Nephron progenitor cell (in vitro differentiated cells): ENCODE measurements around the gene HIRA.

Experiments
- DNase-seq: peaks from one replicate; pipeline ENCODE4 v3.0.0; 2021
- H3K27ac Mint-ChIP-seq: 2 replicates; pipeline ENCODE4 v1.8.0; 2021; ENCODE audit warnings: mild to moderate bottlenecking, moderate library complexity, mixed read lengths
- H3K27me3 Mint-ChIP-seq: 2 replicates; pipeline ENCODE4 v1.8.0; 2021; ENCODE audit warnings: mild to moderate bottlenecking, low read depth, mixed read lengths; ENCODE audit not compliant: poor library complexity
- H3K36me3 Mint-ChIP-seq: 2 replicates; pipeline ENCODE4 v1.8.0; 2021; ENCODE audit warnings: low read depth, mixed read lengths
- H3K4me1 Mint-ChIP-seq: 2 replicates; pipeline ENCODE4 v1.8.0; 2021; ENCODE audit warnings: mixed read lengths
- H3K4me3 Mint-ChIP-seq: 2 replicates; pipeline ENCODE4 v1.8.0; 2021; ENCODE audit warnings: mild to moderate bottlenecking, moderate library complexity, mixed read lengths
- H3K9me3 Mint-ChIP-seq: 2 replicates; pipeline ENCODE4 v1.8.0; 2021; ENCODE audit warnings: mild to moderate bottlenecking, moderate library complexity, mixed read lengths
- CTCF ChIP-seq: fragments of 200-600 bp; sonication (generic); IDR thresholded peaks from 2 replicates; pipeline ENCODE4 v1.5.0; 2021; ENCODE audit warnings: antibody characterized with exemption

Gene HIRA

GRCh38 chr22:19471572-19471971, 40.0 kb upstream of the HIRA start:
- no peak for DNase-seq
- H3K27ac Mint-ChIP-seq: no peak overlapping the region
- no peaks in the 10 kb centered on the region for H3K4me1 Mint-ChIP-seq
- no peak overlapping the region for H3K4me3 Mint-ChIP-seq
- H3K36me3 Mint-ChIP-seq: peaks cover 41% of the 10 kb centered on the region
- H3K27me3 Mint-ChIP-seq: no peaks in the 10 kb centered on the region
- no peaks in the 10 kb centered on the region for H3K9me3 Mint-ChIP-seq
- no peak for TF ChIP-seq CTCF

- no peak for DNase-seq
- Mint-ChIP-seq H3K27ac (no peak overlapping the region), H3K36me3 (peaks cover 46% of the 10 kb centered on the region), H3K27me3 (no peaks in the 10 kb centered on the region), H3K9me3 (no peaks in the 10 kb centered on the region), H3K4me3 (no peak overlapping the region), H3K4me1 (no peaks in the 10 kb centered on the region)
- TF ChIP-seq CTCF: no peak
Measured at GRCh38 chr22:19470010-19470409, 38.5 kb upstream of the HIRA start.

- no peaks in the 10 kb centered on the region for H3K27me3 Mint-ChIP-seq
- H3K4me3 Mint-ChIP-seq: no peak overlapping the region
Measured at GRCh38 chr22:19469421-19469820, 37.9 kb upstream of the HIRA start.

GRCh38 chr22:19467912-19468311, 36.4 kb upstream of the HIRA start:
- Mint-ChIP-seq H3K27ac (no peak overlapping the region), H3K9me3 (no peaks in the 10 kb centered on the region), H3K4me3 (no peak overlapping the region), H3K4me1 (no peaks in the 10 kb centered on the region), H3K36me3 (peaks cover 43% of the 10 kb centered on the region), H3K27me3 (no peaks in the 10 kb centered on the region)
- no peak for TF ChIP-seq CTCF
- DNase-seq: no peak

More at GRCh38 chr22:19469421-19469820, 37.9 kb upstream of the HIRA start:
- no peak for TF ChIP-seq CTCF
- no peak overlapping the region for H3K27ac Mint-ChIP-seq
- no peaks in the 10 kb centered on the region for H3K4me1 Mint-ChIP-seq
- no peaks in the 10 kb centered on the region for H3K9me3 Mint-ChIP-seq
- peaks cover 46% of the 10 kb centered on the region for H3K36me3 Mint-ChIP-seq
- DNase-seq: no peak

- Mint-ChIP-seq H3K4me3 (no peak overlapping the region), H3K36me3 (peaks cover 42% of the 10 kb centered on the region), H3K27me3 (no peaks in the 10 kb centered on the region), H3K27ac (no peak overlapping the region), H3K9me3 (no peaks in the 10 kb centered on the region), H3K4me1 (no peaks in the 10 kb centered on the region)
- no peak for TF ChIP-seq CTCF
- DNase-seq: no peak
Measured at GRCh38 chr22:19466848-19467752, 35.6 kb upstream of the HIRA start.
